Measurements from ENCODE around the gene CAPN15.
"Not testable (repeated sequence)": the region's sequence is repeated elsewhere in the genome, so short reads cannot be mapped to it uniquely, and the experiment has no call there.

The CAPN15 gene

GRCh38 chr16:527015-527903, at the start of gene CAPN15:
CAPN15 (plus strand) TSS chr16:527712; CDS start chr16:546839, 19,127 bp downstream.
- peak; percentile 86 for DNase-seq

GRCh38 chr16:478287-478686, 49.2 kb upstream of the CAPN15 start:
- DNase-seq, result not testable (repeated sequence)

- no peak for DNase-seq
These were observed 44.9 kb upstream of the CAPN15 start for GRCh38 chr16:482468-483185.

GRCh38 chr16:483341-484075, 44.0 kb upstream of the CAPN15 start:
- no peak for DNase-seq

GRCh38 chr16:489606-490005, 37.9 kb upstream of the CAPN15 start:
- DNase-seq, result no peak

GRCh38 chr16:490768-491167, 36.7 kb upstream of the CAPN15 start:
- DNase-seq, result no peak

- DNase-seq, result no peak
These were observed 36.1 kb upstream of the CAPN15 start for GRCh38 chr16:491220-491919.

GRCh38 chr16:492211-492875, 35.2 kb upstream of the CAPN15 start:
- no peak for DNase-seq

GRCh38 chr16:494676-495075, 32.8 kb upstream of the CAPN15 start:
- DNase-seq, result not testable (repeated sequence)

GRCh38 chr16:495127-495748, 32.3 kb upstream of the CAPN15 start:
- peak; percentile 8 for DNase-seq

- no peak for DNase-seq
These were observed 31.2 kb upstream of the CAPN15 start for GRCh38 chr16:496097-496886.

- no peak for DNase-seq
These were observed 30.3 kb upstream of the CAPN15 start for GRCh38 chr16:497258-497657.

- DNase-seq, result no peak
These were observed 27.6 kb upstream of the CAPN15 start for GRCh38 chr16:499924-500323.

GRCh38 chr16:500709-501108, 26.8 kb upstream of the CAPN15 start:
- DNase-seq, result no peak

GRCh38 chr16:502179-502943, 25.2 kb upstream of the CAPN15 start:
- no peak for DNase-seq

- DNase-seq, result no peak
These were observed 24.1 kb upstream of the CAPN15 start for GRCh38 chr16:503150-504071.

GRCh38 chr16:505479-506245, 21.9 kb upstream of the CAPN15 start:
- DNase-seq, result no peak

GRCh38 chr16:506246-506546, 21.3 kb upstream of the CAPN15 start:
- no peak for DNase-seq

Measured in CD4-positive, alpha-beta T cell treated with Interleukin-17A for 1 hour (primary cell).